A673 (cell line): ENCODE data around the gene ARHGAP8. TPM values are rescaled to one million over a fixed set of nuclear protein-coding genes. Genes with fewer than 3 reads are reported as not detected.
"Not testable (repeated sequence)": the region's sequence is repeated elsewhere in the genome, so short reads cannot be mapped to it uniquely, and the experiment has no call there.

Experiments used
- BruUV-seq: library from RNA; stranded (reverse); fragments of 400-500 nt; replicated peaks from 2 replicates; lab custom pipeline; 2021; lab: Mats Ljungman, UMichigan
- CTCF ChIA-PET: fragments of 300-600 bp; sonication (Branson Sonifier 250); formaldehyde crosslinking; loops from one replicate; lab custom pipeline; 2022; ENCODE audit warnings: antibody characterized with exemption; lab: Charles Lee
- POLR2A ChIA-PET: fragments of 300-600 bp; sonication (Branson Sonifier 250); formaldehyde crosslinking; loops from one replicate; lab custom pipeline; 2022; ENCODE audit warnings: antibody characterized with exemption; ENCODE audit not compliant: low non-redundant PET; lab: Charles Lee
- DNase-seq: peaks from one replicate; pipeline ENCODE4 v3.0.0-alpha.2; 2015; ENCODE audit warnings: low spot score
- H3K27ac ChIP-seq: fragments of 200-600 bp; sonication (generic); 2 replicates; pipeline ENCODE4 v1.5.1; 2016; ENCODE audit warnings: mixed run types, low read depth, mild to moderate bottlenecking, mixed read lengths, antibody characterized with exemption, low read length; ENCODE audit not compliant: poor library complexity, severe bottlenecking
- H3K27me3 ChIP-seq: fragments of 200-600 bp; sonication (generic); replicated peaks from 2 replicates; pipeline ENCODE4 v1.6.1; 2017; ENCODE audit warnings: mixed run types, low read depth, mild to moderate bottlenecking, mixed read lengths, antibody characterized with exemption, low read length; ENCODE audit not compliant: insufficient read depth, poor library complexity
- H3K36me3 ChIP-seq: fragments of 200-600 bp; sonication (generic); 2 replicates; pipeline ENCODE4 v1.6.1; 2016; ENCODE audit warnings: mixed run types, mild to moderate bottlenecking, mixed read lengths, antibody characterized with exemption, low read length; ENCODE audit not compliant: insufficient read depth, poor library complexity, severe bottlenecking
- H3K4me1 ChIP-seq: fragments of 200-600 bp; sonication (generic); 2 replicates; pipeline ENCODE4 v1.6.1; 2017; ENCODE audit warnings: mixed run types, mild to moderate bottlenecking, mixed read lengths, antibody characterized with exemption, low read length; ENCODE audit not compliant: insufficient read depth, poor library complexity, severe bottlenecking
- H3K4me3 ChIP-seq: fragments of 200-600 bp; sonication (generic); 2 replicates; pipeline ENCODE4 v1.5.1; 2016; ENCODE audit warnings: low read depth, mixed run types, mild to moderate bottlenecking, mixed read lengths, low read length; ENCODE audit not compliant: poor library complexity, severe bottlenecking
- H3K9me3 ChIP-seq: fragments of 200-600 bp; sonication (generic); 2 replicates; pipeline ENCODE4 v1.6.1; 2016; ENCODE audit warnings: mixed run types, low read depth, mild to moderate bottlenecking, mixed read lengths, antibody characterized with exemption, low read length; ENCODE audit not compliant: poor library complexity, severe bottlenecking
- EZH2 ChIP-seq: fragments of 200-600 bp; sonication (generic); IDR thresholded peaks from 2 replicates; pipeline ENCODE4 v1.6.1; 2017; ENCODE audit warnings: borderline replicate concordance, low read depth, mild to moderate bottlenecking, mixed read lengths, antibody characterized with exemption, low read length; ENCODE audit not compliant: poor library complexity, severe bottlenecking
- intact Hi-C: fragments of 100-400 bp; cut with micrococcal nuclease; formaldehyde crosslinking; loops from one replicate; pipeline ENCODE4 v1.10.0; 2022; ENCODE audit not compliant: unreplicated experiment
- total RNA-seq: library from RNA; stranded (reverse); gene quantifications from 2 replicates; pipeline ENCODE4 v1.2.3, GENCODE V29; 2021
- TF ChIP-seq, protein P1 (sequence below): fragments of 300-800, 200-600 bp; sonication (generic); conservative IDR thresholded peaks from 2 replicates; pipeline ENCODE4 v1.5.1; 2017; ENCODE audit warnings: low read depth, mild to moderate bottlenecking, antibody characterized with exemption, low read length, moderate library complexity, mixed read lengths

The ARHGAP8 gene
- total RNA-seq, 1 experiment from 2014 or later: not detected

- TF ChIP-seq EZH2: no peak
- TF ChIP-seq, protein P1, sequence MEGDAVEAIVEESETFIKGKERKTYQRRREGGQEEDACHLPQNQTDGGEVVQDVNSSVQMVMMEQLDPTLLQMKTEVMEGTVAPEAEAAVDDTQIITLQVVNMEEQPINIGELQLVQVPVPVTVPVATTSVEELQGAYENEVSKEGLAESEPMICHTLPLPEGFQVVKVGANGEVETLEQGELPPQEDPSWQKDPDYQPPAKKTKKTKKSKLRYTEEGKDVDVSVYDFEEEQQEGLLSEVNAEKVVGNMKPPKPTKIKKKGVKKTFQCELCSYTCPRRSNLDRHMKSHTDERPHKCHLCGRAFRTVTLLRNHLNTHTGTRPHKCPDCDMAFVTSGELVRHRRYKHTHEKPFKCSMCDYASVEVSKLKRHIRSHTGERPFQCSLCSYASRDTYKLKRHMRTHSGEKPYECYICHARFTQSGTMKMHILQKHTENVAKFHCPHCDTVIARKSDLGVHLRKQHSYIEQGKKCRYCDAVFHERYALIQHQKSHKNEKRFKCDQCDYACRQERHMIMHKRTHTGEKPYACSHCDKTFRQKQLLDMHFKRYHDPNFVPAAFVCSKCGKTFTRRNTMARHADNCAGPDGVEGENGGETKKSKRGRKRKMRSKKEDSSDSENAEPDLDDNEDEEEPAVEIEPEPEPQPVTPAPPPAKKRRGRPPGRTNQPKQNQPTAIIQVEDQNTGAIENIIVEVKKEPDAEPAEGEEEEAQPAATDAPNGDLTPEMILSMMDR: no peak
- no TSS peak for BruUV-seq
- Histone ChIP-seq H3K27me3 (no peaks in the 10 kb centered on the region), H3K36me3 (no peaks in the 10 kb centered on the region), H3K4me1 (no peaks in the 10 kb centered on the region), H3K9me3 (no peaks in the 10 kb centered on the region), H3K4me3 (no peak overlapping the region), H3K27ac (no peak overlapping the region)
- POLR2A ChIA-PET: no interaction called here
- DNase-seq: no peak
- CTCF ChIA-PET: no interaction called here
- intact Hi-C loops: no loop called here
Observed at GRCh38 chr22:44848791-44849420, 96.5 kb downstream of the ARHGAP8 start.

- BruUV-seq: no TSS peak
- no peaks in the 10 kb centered on the region for H3K9me3 ChIP-seq
- intact Hi-C loops: no loop called here
- CTCF ChIA-PET: no interaction called here
- H3K36me3 ChIP-seq: no peaks in the 10 kb centered on the region
- POLR2A ChIA-PET: no interaction called here
- no peak overlapping the region for H3K4me3 ChIP-seq
- no peaks in the 10 kb centered on the region for H3K27me3 ChIP-seq
- no peak for DNase-seq
- H3K4me1 ChIP-seq: no peaks in the 10 kb centered on the region
- H3K27ac ChIP-seq: no peak overlapping the region
- TF ChIP-seq, protein P1: no peak
- no peak for TF ChIP-seq EZH2
Observed at GRCh38 chr22:44850946-44851345, 98.6 kb downstream of the ARHGAP8 start.

DNA sequence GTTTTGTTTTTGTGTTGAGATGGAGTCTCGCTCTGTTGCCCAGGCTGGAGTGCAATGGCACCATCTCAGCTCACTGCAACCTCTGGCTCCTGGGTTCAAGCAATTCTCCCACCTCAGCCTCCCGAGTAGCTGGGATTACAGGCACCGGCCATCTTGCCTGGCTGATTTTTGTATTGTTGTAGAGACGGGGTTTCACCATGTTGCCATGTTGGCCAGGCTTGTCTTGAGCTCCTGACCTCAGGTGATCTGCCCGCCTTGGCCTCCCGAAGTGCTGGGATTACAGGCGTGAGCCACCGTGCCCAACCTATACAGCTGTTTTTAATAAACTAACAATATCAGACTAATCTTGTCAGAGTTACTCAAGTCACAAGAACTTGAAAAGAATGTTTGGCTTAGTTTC lies 102.3 kb downstream of the ARHGAP8 start:
- H3K4me3 ChIP-seq, DNase-seq, intact Hi-C loops, POLR2A ChIA-PET, BruUV-seq, H3K9me3 ChIP-seq, H3K27me3 ChIP-seq, H3K4me1 ChIP-seq, H3K36me3 ChIP-seq, H3K27ac ChIP-seq, CTCF ChIA-PET: not testable (repeated sequence)

DNA sequence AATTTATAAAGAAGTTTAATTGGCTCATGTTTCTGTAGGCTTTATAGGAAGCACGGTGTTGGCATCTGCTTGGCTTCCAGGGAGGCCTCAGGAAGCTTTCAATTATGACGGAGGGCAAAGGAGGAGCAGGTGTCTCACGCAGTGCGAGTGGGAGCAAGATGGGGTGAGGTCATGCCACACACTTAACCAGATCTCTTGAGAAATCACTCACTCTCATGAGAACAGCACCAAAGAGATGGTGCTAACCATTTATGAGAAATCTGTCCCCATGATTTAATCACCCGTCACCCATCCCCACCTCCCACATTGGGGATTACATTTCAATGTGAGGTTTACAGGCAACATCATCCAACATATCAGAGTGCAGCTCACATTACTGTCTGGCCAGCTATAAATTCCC lies 103.5 kb downstream of the ARHGAP8 start:
- CTCF ChIA-PET: no interaction called here
- no peak for DNase-seq
- Histone ChIP-seq H3K9me3 (no peaks in the 10 kb centered on the region), H3K4me3 (no peak overlapping the region), H3K27ac (no peak overlapping the region), H3K36me3 (no peaks in the 10 kb centered on the region), H3K4me1 (no peaks in the 10 kb centered on the region), H3K27me3 (no peaks in the 10 kb centered on the region)
- no TSS peak for BruUV-seq
- POLR2A ChIA-PET: no interaction called here
- intact Hi-C loops: no loop called here
- TF ChIP-seq, protein P1: no peak
- no peak for TF ChIP-seq EZH2

- DNase-seq, POLR2A ChIA-PET, H3K9me3 ChIP-seq, H3K27ac ChIP-seq, H3K4me1 ChIP-seq, BruUV-seq, H3K36me3 ChIP-seq, intact Hi-C loops, H3K4me3 ChIP-seq, CTCF ChIA-PET, H3K27me3 ChIP-seq: not testable (repeated sequence)
Observed at GRCh38 chr22:44858819-44859218, 106.4 kb downstream of the ARHGAP8 start.
